Liver (tissue), 3 donors: Measurements from ENCODE around the gene CD82.

Experiments used
- CTCF ChIP-seq: fragments of 150-350 bp; IDR thresholded peaks from 2 replicates; pipeline ENCODE4 v1.5.1; 2017; ENCODE audit warnings: improper control_type of control experiment, low read depth, low read length; ENCODE audit not compliant: missing input control
- RAD21 ChIP-seq, 2 donors: IDR thresholded peaks; 2 replicates each; pipeline ENCODE4 v1.6.1; 2016; ENCODE audit warnings: antibody characterized with exemption in 2 of 2, mild to moderate bottlenecking in 2 of 2
- REST ChIP-seq: IDR thresholded peaks from 2 replicates; pipeline ENCODE4 v1.6.1; 2016; ENCODE audit warnings: antibody characterized with exemption, mild to moderate bottlenecking
- YY1 ChIP-seq: IDR thresholded peaks from 2 replicates; pipeline ENCODE4 v1.6.1; 2016; ENCODE audit warnings: antibody characterized with exemption, mild to moderate bottlenecking
- TF ChIP-seq, protein P1 (sequence below): IDR thresholded peaks from 2 replicates; pipeline ENCODE4 v1.6.1; 2016; ENCODE audit warnings: antibody characterized with exemption
- donor health status: healthy.
- donor health status: healthy.

- no peak for TF ChIP-seq YY1
- TF ChIP-seq, protein P1, sequence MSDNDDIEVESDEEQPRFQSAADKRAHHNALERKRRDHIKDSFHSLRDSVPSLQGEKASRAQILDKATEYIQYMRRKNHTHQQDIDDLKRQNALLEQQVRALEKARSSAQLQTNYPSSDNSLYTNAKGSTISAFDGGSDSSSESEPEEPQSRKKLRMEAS, result no peak
- TF ChIP-seq CTCF, result no peak
- no peak for TF ChIP-seq RAD21 (IDR thresholded peaks at IDR 0.05)
- TF ChIP-seq REST, result no peak
Measured at GRCh38 chr11:44526438-44526837, 39.0 kb upstream of the CD82 start.
